Hematopoietic multipotent progenitor cell treated with erythropoietin and hydrocortisone succinate and interleukin-3 and kit ligand, for 4 days (in vitro differentiated cells): ENCODE measurements around the gene CPT1A.

Experiments
- DNase-seq: peaks from one replicate; pipeline ENCODE4 v3.0.0-alpha.2; 2015

The CPT1A gene

DNA sequence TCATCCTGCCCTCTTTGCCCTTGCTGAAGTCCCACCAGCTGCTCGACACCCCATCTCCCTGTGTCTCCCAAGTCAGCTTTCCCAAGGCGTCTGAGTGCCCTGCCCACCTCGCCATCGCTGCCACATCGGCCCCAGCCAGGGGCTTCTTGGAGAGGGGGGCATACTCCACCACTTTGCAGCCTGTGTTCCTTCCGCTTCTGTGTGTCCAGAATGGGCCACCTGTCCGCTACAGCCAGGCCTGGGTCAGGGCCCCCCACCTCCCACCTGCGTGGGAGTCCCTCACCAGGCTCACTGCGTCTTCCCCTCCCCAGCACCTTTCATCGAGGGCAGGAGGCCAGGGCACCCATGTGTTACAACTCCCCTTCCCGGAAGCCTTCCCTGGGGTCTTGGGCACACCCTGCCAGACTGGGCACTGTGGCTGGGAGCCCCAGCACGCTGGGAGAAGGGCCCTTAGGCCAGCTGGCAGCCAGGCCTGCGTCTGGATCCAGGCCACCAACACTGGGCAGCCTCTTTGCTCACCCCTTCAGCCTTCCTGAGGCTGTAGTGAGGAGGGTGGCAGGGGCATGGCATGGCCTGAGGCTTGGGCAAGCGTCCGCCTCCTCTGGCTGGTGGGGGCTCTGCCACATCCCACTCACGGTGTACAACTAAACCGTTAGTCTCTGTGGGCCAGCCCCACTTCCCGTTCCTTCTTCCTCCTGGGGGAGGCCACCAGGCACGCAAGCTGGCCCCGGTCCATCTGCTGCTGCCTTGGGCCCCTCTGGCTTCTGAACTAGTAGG, 13.4 kb downstream of the CPT1A start:
- peak; percentile 93 for DNase-seq

DNA sequence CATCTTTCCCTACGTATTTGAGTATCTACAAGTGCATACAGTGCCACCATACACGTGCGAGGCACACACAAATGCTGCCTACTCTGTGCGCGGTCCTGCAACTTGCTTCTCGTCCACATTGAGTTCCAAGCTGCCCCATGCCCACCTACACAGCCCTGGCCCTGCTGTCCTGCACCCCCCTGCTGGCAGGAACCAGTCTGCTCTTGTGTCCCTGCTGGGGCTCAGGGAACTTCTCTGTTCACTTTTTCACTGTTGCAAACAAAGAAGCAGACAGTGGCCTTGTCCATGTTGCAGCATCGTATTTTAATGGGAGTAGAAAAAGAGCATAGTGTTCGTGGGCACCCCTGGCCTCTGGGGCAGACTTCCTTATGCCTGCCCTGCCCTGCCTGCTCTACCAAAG, 14.0 kb downstream of the CPT1A start:
- DNase-seq: peak; percentile 84

DNA sequence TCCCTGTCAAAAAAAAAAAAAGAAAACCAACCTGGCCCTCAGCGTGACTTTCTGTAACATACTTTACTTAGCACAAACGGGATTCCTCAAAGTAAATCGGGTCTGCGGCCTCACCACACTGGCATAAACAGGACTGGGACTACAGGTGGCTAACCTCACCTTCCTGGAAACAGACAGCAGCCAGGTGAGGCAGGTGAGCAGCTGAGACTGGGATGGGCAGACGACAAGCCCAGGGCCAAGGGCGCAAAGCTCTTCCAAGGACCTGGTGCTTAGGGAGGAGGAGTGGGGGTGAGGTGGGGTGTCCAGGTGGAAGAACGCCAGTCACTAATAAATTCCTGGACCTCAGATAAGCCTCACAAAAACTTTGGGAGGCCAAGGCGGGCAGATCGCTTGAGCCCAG, 15.0 kb downstream of the CPT1A start:
- no peak for DNase-seq

DNA sequence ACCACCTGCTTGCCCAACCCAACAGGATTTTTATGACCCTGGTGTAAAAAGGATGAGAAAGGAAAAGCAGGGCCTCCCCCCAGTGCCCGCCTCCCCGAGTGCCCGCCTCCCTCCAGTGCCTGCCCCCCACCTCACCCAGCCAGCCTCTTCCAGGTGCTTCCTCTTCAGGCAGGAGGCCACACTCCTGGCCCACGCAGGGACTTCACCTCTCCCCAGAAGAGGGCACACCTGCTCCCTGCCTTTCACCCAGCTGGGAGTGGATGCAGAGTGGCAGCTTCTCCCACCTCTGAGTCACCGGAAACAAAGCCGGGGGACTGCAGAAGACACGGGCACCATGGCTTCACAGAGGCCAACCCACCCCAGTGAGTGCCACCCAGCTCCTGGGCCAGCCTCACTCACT, 16.1 kb downstream of the CPT1A start:
- DNase-seq: peak; percentile 87

DNA sequence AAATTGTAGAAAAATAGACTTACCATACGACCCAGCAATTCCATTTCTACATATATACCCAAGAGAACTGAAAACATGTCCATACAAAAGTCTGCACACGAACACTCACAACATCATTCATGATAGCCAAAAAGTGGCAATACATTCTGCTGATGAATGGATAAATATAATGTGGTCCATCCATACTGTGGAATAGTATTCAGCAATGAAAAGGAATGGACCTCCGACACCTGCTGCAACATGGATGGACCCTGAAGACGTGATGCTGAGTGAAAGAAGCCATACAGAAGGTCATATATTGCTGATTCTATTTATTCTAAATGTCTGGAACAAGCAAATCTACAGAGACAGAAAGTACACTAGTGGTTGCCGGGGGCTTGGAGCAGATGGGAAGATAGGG, 19.2 kb downstream of the CPT1A start:
- DNase-seq: no peak

DNA sequence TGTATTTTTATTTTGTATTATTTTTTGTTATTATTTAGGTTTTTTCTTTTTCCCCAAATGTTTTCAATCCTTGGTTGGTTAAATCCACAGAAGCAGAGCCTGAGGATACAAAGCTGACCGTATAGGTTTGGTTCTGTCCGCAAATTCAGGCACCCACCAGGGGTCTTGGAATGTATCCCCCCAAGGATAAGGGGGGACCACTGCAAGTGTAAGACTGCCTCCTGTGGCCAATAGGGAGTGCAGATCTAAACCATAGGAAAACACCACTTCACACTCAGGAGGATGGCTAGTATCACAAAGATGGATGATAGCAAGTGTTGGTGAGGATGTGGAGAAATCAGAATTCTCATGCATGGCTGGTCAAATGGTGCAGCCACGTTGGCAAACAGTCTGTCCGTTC, 20.0 kb downstream of the CPT1A start:
- DNase-seq: no peak

DNA sequence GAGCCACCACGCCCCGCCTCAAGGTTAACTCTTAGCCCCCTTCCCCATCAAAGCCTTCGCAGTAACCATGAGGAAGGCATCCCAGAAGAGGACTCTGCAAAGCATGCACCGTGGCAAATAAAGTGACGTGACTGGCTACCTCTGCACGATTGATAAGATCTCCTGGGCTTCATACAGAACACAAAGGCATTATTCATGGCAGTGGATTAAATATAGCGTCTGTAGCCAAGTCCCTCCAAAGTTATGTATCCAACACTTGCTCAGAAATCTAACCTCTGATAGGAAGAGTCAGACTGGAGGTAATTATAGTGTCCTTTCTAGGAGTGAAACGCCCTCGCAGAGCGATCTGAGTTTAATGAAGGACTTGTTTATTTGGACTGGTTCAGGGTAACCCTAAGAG, 22.4 kb downstream of the CPT1A start:
- DNase-seq: no peak

DNA sequence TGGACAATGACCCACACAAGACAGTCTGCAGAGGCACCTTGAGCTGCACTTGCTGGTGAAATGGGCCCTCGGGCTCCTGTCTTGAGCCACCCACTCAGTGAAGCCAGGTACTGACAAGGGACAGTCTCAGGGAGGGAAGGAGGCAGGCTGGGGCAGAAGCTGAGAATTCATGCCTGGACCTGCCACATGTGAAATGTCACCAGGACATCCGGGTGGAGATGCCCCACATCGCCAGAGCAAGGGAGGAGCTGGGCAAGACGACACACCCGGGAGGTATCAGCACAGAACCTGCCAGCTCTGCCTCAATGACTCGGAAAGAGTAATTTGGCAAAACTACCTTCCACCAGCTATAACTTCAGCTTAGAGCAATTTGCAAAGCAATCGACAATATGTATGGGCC, 23.5 kb downstream of the CPT1A start:
- no peak for DNase-seq

DNA sequence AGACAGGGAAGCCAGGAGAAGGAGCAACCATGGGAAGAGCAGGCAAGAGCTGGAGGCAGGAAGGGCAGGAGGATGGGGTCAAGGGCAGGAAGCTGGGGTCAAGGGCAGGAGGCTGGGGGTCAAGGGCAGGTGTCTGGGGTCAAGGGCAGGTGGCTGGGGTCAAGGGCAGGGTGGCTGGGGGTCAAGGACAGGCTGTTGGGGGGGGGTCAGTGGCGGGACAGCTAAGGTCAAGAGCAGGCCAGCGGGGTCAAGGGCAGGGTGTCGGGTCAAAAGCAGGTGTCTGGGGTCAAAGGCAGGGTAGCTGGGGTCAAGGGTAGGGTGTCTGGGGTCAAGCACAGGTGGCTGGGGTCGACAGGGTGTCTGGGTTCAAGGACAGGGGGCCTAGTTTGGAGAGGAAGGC, 24.2 kb downstream of the CPT1A start:
- DNase-seq: no peak

DNA sequence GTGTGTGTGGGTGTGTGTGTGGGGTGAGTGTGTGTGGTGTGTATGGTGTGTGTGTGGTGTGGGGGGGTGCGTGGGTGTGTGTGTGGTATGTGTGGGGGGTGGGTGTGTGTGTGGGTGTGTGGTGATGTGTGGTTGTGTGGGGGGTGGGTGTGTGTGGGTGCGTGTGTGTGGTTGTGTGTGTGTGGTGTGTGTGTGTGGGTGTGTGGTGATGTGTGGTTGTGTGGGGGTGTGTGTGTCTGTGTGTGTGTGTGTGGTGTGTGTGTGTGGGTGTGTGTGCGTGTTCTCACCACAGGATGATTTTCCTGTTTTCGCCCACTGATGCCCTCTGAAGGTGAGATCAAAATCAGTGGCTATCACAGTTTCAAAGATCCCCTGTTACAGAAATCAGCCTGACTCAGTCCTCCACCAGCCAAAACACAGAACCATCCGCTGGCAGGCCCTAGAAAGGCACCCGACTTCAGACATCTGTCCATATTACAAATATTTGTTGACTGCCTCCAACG, 24.7 kb downstream of the CPT1A start:
- DNase-seq: peak; percentile 31

DNA sequence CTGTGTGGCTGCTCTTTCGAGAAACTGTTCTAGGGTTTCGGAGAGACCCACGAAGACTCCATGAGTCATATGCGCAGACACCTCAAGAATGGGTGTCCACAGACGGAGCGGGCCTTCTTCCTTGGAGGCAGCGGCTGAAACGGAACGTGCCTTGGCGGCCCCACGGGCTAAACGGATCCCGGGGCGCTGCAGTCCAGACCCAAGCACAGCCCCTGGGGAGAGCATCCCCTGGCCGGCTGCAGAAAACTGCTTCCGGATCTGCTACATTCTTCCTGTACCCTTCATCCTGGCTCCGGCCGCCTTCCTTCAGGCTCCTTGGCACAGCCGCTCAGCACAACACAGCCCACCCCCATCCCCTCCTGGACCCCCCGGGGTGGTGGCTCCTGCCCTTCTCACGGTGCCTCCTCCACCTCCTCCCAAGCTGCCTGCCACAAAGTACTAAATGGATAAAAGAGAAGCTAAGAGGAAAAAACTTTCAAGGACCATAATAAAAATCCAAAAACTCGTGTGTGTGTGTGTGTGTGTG, 25.4 kb downstream of the CPT1A start:
- no peak for DNase-seq

DNA sequence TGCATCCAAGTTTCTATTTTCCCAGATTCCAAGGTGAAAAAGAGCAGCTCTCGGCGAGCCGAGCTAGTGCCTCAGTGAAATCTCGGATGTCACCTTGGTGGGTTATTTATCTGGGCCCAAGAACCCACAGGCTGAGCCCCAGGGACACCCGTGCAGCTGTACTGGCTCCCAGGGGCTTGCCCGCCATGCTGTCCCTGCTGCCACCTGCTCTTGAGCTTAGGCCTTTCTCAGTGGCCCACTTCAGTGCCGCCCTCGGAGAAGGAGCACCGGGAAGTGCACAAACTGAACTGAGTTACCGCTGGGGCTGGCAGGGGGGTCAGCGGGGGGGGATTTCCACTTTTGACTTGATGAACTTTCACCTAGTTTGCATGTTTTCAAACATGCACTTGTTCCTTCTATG, 27.9 kb downstream of the CPT1A start:
- DNase-seq: no peak

DNA sequence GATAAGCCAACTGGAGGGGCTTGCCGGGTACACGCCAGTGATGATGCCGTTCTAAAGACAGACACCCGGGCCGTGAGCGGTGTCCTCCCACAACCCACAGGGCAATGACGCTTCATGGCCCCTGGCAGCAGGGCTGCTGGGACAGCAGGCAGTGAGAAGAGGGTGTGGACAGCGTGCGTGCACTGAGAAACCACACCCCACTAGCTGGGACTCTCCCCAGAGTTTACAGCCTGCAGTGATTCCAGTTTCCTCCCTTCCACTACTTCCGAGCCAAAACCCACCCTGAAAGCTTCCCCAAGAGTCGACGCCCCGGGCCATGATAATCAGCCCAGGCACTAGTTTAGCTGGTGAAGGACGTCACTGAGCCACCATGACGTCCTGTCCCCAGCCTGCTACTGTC, 29.2 kb downstream of the CPT1A start:
- peak; percentile 17 for DNase-seq

DNA sequence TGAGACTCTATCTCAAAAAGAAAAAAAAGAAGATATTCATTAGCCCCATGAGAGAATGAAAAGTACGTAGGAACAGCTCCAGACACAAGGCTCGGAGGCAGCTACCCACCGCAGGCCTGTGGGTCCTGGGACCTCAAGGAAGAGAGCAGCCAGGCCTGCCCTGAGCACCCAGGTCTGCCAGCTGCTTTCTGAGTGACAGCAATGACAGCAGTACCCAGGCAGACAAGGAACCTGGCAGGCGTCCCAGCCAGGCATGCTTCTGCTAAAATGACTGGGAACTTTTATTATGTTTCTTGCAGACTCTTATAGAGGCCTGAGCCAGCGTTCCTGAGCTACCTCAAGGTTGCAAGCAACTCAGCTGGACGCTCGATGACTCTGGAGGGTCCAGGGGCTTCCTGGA, 31.6 kb downstream of the CPT1A start:
- DNase-seq: peak; percentile 40

DNA sequence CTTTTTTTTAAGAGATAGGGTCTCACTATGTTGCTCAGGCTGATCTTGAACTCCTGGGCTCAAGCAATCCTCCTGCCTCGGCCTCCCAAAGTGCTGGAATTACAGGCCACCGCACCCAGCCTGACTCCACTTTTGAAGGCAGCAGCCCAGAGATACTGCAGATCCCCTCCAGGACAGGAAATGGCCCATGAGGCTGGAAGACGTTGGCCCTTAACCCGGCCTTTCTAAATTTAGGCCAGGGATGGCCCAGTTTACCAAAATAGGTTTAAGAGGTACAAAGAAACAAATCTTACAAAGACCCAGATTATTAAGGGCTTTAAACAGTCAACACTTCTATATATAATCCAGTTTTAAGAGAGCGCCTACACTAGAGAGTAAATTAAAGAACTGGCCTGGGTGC, 32.2 kb downstream of the CPT1A start:
- DNase-seq: no peak

DNA sequence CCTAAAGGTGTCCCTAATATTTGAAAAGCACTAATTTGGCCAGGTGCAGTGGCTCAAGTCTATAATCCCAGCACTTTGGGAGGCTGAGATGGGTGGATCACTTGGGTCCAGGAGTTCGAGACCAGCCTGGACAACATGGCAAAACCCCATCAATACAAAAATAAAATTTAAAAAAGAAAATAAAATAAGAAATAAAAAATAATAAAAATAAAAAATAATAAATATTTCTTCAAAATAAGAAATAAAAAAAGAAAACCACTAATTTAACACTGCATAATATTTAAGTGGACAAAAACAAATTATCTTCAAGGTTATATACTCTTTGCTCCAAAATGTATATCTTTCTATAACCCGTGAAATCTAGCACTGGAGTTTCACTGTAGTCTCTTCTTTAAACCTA, 32.9 kb downstream of the CPT1A start:
- DNase-seq: no peak

DNA sequence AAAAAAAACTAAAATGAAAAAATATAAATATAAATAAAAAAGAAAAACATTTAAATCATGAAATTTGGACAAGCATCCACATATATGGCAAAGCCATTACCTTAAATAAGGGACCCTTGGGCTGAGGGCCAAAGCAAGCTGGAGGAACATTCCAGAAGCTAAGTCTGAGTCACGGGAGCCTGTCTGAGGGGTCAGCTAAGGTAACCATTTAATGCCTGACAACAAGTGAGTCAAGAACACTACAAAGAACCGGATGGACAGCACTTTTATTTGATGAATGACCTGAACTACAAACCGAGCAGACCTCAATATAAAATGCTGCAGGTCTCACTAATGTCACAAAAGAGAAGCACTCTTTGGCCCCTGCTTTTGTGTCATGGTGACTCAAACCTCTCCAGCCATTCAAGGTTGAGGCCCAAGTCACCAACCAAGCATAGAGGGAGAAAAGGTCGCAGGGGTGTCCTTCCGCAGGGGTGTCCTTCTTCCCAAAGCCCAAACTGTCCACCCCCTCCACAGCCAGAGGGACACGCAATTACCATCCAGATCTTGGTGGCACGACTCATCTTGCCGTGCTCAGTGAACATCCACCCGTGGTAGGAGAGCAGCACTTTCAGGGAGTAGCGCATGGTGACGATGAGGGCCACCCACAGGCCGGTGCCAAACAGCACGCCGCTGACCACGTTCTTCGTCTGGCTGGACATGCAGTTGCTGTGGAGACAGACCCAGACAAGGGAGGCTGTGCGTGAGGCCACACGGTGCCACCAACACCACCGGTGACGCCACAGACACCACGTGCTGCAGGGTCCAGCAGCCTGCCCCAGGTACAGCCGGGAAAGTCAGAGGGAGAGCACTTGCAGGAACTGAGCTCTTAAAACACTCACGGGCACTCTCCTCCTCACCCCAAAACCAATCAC, 34.5 kb downstream of the CPT1A start:
- DNase-seq: no peak

DNA sequence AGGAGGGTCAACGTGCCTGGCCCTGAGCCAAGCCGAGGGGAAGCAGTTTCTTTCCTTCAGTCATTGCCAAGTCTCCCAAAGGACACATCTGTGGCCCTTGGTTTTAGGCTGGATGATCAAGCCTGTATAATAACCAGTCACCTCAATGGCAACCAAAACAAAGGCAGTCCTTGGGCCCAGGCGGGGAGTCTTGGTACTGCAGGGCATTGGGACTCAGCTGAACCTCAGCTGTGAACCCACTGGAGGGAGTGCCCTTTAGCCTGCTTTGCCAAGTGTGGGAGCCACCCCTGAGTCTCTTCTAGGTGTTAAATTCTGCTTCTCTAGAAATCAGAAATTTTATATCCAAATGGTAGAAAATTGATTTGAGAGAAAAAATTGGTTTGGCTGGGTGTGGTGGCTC, 36.9 kb downstream of the CPT1A start:
- no peak for DNase-seq

DNA sequence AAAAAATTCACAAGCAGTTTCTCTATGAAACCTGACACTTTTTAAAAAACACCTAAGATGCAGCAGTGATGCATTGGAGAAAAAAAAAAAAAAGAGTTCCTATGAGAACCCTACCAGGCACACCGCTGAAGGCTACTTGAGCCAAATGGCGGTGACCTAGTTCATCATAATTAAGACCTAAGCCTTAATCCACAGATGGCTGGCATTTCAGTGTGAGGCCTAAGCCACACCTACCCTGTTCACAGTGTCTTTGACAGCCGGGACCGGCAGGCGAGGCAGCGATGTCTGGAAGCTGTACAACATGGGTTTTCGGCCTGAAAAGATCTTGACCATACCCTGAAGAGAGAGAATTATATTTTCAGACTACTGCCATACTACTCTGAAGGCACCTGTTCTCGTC, 38.0 kb downstream of the CPT1A start:
- no peak for DNase-seq

DNA sequence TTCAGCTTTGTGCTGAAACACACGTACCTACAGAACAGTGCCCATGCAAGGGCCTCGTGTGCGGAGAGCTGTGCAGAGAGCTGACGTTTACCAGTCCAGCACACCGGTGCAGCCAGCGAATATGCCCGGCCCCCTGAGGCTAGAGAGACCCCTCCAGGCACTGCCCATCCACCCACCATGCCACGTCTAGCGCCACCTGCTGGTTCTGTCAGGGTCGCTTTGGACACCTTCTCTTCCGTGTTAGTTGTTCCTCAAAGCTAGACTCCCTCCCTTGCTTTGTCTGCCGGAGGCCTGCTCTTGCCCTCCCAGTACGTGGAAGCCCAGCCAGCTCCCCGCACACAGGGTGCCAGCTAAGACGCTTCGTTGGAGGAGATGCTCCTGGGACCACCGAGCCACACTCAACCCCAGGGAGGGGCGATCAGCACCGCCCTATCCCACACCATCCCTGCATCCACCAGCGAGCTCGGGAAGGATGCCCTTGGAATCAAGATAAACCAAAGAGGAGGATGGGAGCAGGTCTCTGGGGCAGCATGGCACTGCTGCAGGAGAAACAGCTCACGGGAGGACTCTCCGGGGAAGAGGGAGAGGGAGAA, 43.4 kb downstream of the CPT1A start:
- DNase-seq: peak; percentile 62

DNA sequence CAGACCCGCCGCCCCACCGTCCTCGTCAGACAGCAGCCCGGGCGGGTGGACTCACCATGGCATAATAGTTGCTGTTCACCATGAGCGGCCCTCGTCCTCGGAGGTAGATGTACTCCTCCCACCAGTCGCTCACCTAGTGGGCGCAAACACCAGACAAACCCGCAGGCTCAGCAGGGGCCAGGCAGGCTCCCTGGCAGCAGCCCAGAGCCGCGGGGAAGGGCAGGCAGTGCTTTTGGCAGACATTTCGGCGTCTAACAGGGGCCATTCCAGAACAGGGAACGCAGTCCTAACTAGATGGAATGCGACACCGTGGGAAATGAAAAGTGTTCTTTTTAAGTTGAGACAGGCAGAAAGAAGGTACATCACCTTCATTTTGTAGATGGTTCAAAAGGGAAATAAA, 44.9 kb downstream of the CPT1A start:
- no peak for DNase-seq

DNA sequence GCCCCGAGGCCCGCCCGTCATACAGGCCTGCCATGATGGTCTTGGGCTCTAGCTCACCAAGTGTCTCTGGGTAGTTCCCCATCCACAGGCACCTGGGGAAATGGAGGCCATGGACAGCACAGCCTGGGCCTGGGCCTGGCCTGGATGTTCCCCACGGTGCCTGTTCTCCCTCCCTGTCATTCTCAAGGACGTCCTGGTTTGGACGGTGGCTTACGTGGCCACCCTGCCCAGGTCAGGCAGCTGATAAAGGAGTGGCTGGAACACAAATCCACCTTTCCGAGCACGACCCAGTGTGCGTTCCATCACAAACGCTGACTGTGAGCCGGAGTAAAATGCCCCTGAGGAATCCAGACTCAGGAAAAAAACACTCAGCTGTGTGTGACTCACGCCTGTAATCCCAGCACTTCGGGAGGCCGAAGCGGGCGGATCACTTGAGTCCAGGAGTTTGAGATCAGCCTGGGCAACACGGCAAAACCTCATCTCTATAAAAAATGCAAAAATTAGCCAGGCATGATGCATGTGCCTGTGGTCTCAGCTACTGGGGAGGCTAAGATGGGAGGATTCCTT, 49.2 kb downstream of the CPT1A start:
- no peak for DNase-seq

DNA sequence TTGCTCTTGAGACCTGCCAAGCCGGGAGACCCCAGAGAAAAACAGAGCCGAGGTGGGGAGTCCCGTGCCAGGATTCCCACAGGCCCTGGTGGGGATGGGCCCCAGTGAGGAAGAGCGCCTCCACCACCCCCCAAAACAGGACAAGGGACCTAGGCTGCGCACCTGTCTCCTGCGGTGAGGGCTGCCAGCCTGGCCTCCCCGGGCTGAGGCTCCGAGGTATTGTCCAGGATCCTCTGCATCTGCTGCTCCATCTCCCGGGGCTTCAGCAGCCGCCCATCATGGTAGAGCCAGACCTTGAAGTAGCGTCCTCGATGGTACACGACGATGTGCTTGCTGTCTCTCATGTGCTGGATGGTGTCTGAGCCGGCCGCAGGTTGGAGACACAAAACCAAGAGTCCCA, 57.1 kb downstream of the CPT1A start:
- no peak for DNase-seq
